Caco-2 (cell line): ENCODE data around the gene OTOGL. TPM values are rescaled to one million over a fixed set of nuclear protein-coding genes. Genes with fewer than 3 reads are reported as not detected.

Source experiments
- BruUV-seq: library from RNA; stranded (reverse); fragments of 400-500 nt; replicated peaks from 2 replicates; lab custom pipeline; 2021; lab: Mats Ljungman, UMichigan
- CTCF ChIA-PET: fragments of 300-600 bp; sonication (Branson Sonifier 250); formaldehyde crosslinking; loops from one replicate; lab custom pipeline; 2022; ENCODE audit warnings: antibody characterized with exemption; lab: Charles Lee
- POLR2A ChIA-PET: fragments of 300-600 bp; sonication (Branson Sonifier 250); formaldehyde crosslinking; loops from one replicate; lab custom pipeline; 2022; ENCODE audit warnings: antibody characterized with exemption; lab: Charles Lee
- DNase-seq, 2 experiments: peaks; one replicate each; pipeline versions ENCODE4 v3.0.0 to v3.0.0-alpha.2; 2020 to 2022
- H3K27me3 ChIP-seq: replicated peaks from 2 replicates; pipeline ENCODE4 v1.6.0; 2011; ENCODE audit warnings: low read length; ENCODE audit not compliant: control insufficient read depth, insufficient read depth
- H3K36me3 ChIP-seq: 2 replicates; pipeline ENCODE4 v1.5.1; 2011; ENCODE audit warnings: low read length; ENCODE audit not compliant: control insufficient read depth, insufficient read depth
- H3K4me1 ChIP-seq: fragments of 250-450 bp; sonication (Bioruptor Pico); 2 replicates; pipeline ENCODE4 v1.5.1; 2020; ENCODE audit warnings: mild to moderate bottlenecking
- H3K4me3 ChIP-seq: 2 replicates; pipeline ENCODE4 v1.5.1; 2011; ENCODE audit warnings: low read depth, mild to moderate bottlenecking, control low read depth, low read length
- H3K9me3 ChIP-seq: fragments of 250-450 bp; sonication (Bioruptor Pico); 2 replicates; pipeline ENCODE4 v1.5.1; 2020; ENCODE audit warnings: mild to moderate bottlenecking, moderate library complexity
- H3K27ac Mint-ChIP-seq: one replicate; pipeline ENCODE4 v1.8.0; 2022; ENCODE audit warnings: mixed read lengths; ENCODE audit not compliant: unreplicated experiment
- H3K27me3 Mint-ChIP-seq: one replicate; pipeline ENCODE4 v1.8.0; 2022; ENCODE audit warnings: mixed read lengths; ENCODE audit not compliant: insufficient read depth, unreplicated experiment
- H3K36me3 Mint-ChIP-seq: one replicate; pipeline ENCODE4 v1.8.0; 2022; ENCODE audit warnings: mild to moderate bottlenecking, mixed read lengths; ENCODE audit not compliant: insufficient read depth, unreplicated experiment
- H3K4me1 Mint-ChIP-seq: one replicate; pipeline ENCODE4 v1.8.0; 2022; ENCODE audit warnings: low read depth, mixed read lengths; ENCODE audit not compliant: unreplicated experiment
- H3K4me3 Mint-ChIP-seq: one replicate; pipeline ENCODE4 v1.8.0; 2022; ENCODE audit warnings: mild to moderate bottlenecking, moderate library complexity, mixed read lengths; ENCODE audit not compliant: unreplicated experiment
- H3K9me3 Mint-ChIP-seq: one replicate; pipeline ENCODE4 v1.8.0; 2022; ENCODE audit warnings: mixed read lengths; ENCODE audit not compliant: unreplicated experiment
- intact Hi-C: fragments of 100-400 bp; cut with micrococcal nuclease; formaldehyde crosslinking; loops from one replicate; pipeline ENCODE4 v1.10.0; 2022; ENCODE audit not compliant: unreplicated experiment
- total RNA-seq: library from RNA; stranded (reverse); gene quantifications from 2 replicates; pipeline ENCODE4 v1.2.3, GENCODE V29; 2022
- TF ChIP-seq, protein P1 (sequence below), 2 experiments: fragments of 200-600 bp in 1 of 2; IDR thresholded peaks; 1 replicate in 1 of 2; 2 replicates in 1 of 2; pipeline versions ENCODE4 v1.5.1 to v1.8.0; 2011 to 2022; ENCODE audit warnings: antibody characterized with exemption in 1 of 2, control low read depth in 1 of 2, inconsistent platforms in 1 of 2, low read depth in 1 of 2, low read length in 1 of 2, mild to moderate bottlenecking in 1 of 2, moderate library complexity in 1 of 2; ENCODE audit not compliant: insufficient read depth in 1 of 2, severe bottlenecking in 1 of 2, unreplicated experiment in 1 of 2

OTOGL gene
- total RNA-seq, 1 experiment from 2014 or later: 0.39 TPM

DNA sequence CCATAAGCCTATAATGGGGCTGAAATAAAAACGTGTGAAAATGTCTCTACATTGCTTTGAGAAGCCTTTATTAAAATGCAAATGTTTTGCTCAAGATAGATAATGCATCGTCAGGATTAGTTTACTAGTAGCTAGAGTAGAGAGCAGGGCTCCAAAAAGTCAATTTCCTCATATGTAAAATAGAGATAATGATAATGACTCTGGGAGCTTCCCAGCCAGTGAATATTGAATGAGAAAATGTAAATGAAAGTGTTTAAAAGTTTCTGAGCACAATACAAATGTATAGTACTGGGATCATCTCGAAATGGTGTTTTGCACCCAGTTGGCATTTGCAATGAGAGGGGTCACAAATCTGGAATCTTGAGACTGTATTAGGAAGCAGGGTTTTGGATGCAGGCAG lies 135.3 kb downstream of the OTOGL start:
- CTCF ChIA-PET: no interaction called here
- no peaks in the 10 kb centered on the region for H3K9me3 ChIP-seq
- Mint-ChIP-seq H3K4me1 (no peaks in the 10 kb centered on the region), H3K27me3 (no peaks in the 10 kb centered on the region), H3K27ac (no peak overlapping the region), H3K9me3 (no peaks in the 10 kb centered on the region), H3K4me3 (no peak overlapping the region), H3K36me3 (no peaks in the 10 kb centered on the region)
- intact Hi-C loops: no loop called here
- POLR2A ChIA-PET: no interaction called here
- H3K36me3 ChIP-seq: no peaks in the 10 kb centered on the region
- no peaks in the 10 kb centered on the region for H3K27me3 ChIP-seq
- DNase-seq: no peak
- TF ChIP-seq, protein P1, sequence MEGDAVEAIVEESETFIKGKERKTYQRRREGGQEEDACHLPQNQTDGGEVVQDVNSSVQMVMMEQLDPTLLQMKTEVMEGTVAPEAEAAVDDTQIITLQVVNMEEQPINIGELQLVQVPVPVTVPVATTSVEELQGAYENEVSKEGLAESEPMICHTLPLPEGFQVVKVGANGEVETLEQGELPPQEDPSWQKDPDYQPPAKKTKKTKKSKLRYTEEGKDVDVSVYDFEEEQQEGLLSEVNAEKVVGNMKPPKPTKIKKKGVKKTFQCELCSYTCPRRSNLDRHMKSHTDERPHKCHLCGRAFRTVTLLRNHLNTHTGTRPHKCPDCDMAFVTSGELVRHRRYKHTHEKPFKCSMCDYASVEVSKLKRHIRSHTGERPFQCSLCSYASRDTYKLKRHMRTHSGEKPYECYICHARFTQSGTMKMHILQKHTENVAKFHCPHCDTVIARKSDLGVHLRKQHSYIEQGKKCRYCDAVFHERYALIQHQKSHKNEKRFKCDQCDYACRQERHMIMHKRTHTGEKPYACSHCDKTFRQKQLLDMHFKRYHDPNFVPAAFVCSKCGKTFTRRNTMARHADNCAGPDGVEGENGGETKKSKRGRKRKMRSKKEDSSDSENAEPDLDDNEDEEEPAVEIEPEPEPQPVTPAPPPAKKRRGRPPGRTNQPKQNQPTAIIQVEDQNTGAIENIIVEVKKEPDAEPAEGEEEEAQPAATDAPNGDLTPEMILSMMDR (IDR thresholded peaks at IDR 0.05; ENCODE audit: insufficient read depth in 1 of 2, low read depth in 1 of 2, low read length in 1 of 2, severe bottlenecking in 1 of 2, unreplicated experiment in 1 of 2): no peak
- H3K4me1 ChIP-seq: no peaks in the 10 kb centered on the region
- BruUV-seq: no TSS peak
- no peak overlapping the region for H3K4me3 ChIP-seq

GRCh38 chr12:80235944-80236343 lies 136.6 kb downstream of the OTOGL start:
- TF ChIP-seq, protein P1 (IDR thresholded peaks at IDR 0.05; ENCODE audit: insufficient read depth in 1 of 2, low read depth in 1 of 2, low read length in 1 of 2, severe bottlenecking in 1 of 2, unreplicated experiment in 1 of 2): no peak
- Mint-ChIP-seq H3K4me1 (no peaks in the 10 kb centered on the region), H3K4me3 (no peak overlapping the region), H3K27ac (no peak overlapping the region), H3K9me3 (no peaks in the 10 kb centered on the region), H3K27me3 (no peaks in the 10 kb centered on the region), H3K36me3 (no peaks in the 10 kb centered on the region)
- Histone ChIP-seq H3K4me3 (no peak overlapping the region), H3K4me1 (no peaks in the 10 kb centered on the region), H3K27me3 (no peaks in the 10 kb centered on the region), H3K9me3 (no peaks in the 10 kb centered on the region), H3K36me3 (no peaks in the 10 kb centered on the region)
- CTCF ChIA-PET: no interaction called here
- intact Hi-C loops: no loop called here
- DNase-seq: no peak
- no TSS peak for BruUV-seq
- POLR2A ChIA-PET: no interaction called here

- Mint-ChIP-seq H3K27me3 (no peaks in the 10 kb centered on the region), H3K4me1 (no peaks in the 10 kb centered on the region), H3K36me3 (no peaks in the 10 kb centered on the region), H3K27ac (no peak overlapping the region), H3K9me3 (no peaks in the 10 kb centered on the region), H3K4me3 (no peak overlapping the region)
- no peak for DNase-seq
- CTCF ChIA-PET: no interaction called here
- Histone ChIP-seq H3K4me3 (no peak overlapping the region), H3K4me1 (no peaks in the 10 kb centered on the region), H3K27me3 (no peaks in the 10 kb centered on the region), H3K36me3 (no peaks in the 10 kb centered on the region), H3K9me3 (no peaks in the 10 kb centered on the region)
- no TSS peak for BruUV-seq
- TF ChIP-seq, protein P1 (IDR thresholded peaks at IDR 0.05; ENCODE audit: insufficient read depth in 1 of 2, low read depth in 1 of 2, low read length in 1 of 2, severe bottlenecking in 1 of 2, unreplicated experiment in 1 of 2): no peak
- POLR2A ChIA-PET: interaction anchor here (0.5 kb wide), 1 partner anchor 34 kb away, joined by 4 read pairs; no protein-coding TSS in a partner anchor
- intact Hi-C loops: no loop called here
Measured at GRCh38 chr12:80239867-80240266, 140.5 kb downstream of the OTOGL start.
